ENCODE data around the gene PAK6. TPM values are rescaled to one million over a fixed set of nuclear protein-coding genes. Genes with fewer than 3 reads are reported as not detected.

The PAK6 gene
- 11.2 TPM for total RNA-seq

GRCh38 chr15:40238532-40239403 lies at the start of gene PAK6:
Gene PAK6, plus strand, starts transcription at chr15:40239063. Its CDS starts 25,723 bp downstream, at chr15:40264786.
- peak; percentile 72 for DNase-seq

- no peak for DNase-seq
Measured at GRCh38 chr15:40190591-40190990, 48.3 kb upstream of the PAK6 start.

GRCh38 chr15:40192942-40193341 lies 45.9 kb upstream of the PAK6 start:
- no peak for DNase-seq

- DNase-seq: no peak
Measured at GRCh38 chr15:40197434-40197833, 41.4 kb upstream of the PAK6 start.

GRCh38 chr15:40198355-40199085 lies 40.3 kb upstream of the PAK6 start:
- DNase-seq: no peak

GRCh38 chr15:40204100-40204499 lies 34.8 kb upstream of the PAK6 start:
- no peak for DNase-seq

GRCh38 chr15:40217166-40217824 lies 21.6 kb upstream of the PAK6 start:
- DNase-seq: no peak

GRCh38 chr15:40219801-40220200 lies 19.1 kb upstream of the PAK6 start:
- no peak for DNase-seq

- DNase-seq: no peak
Measured at GRCh38 chr15:40222131-40222530, 16.7 kb upstream of the PAK6 start.

GRCh38 chr15:40226736-40227135 lies 12.1 kb upstream of the PAK6 start:
- DNase-seq: no peak

GRCh38 chr15:40229316-40229715 lies 9.5 kb upstream of the PAK6 start:
- DNase-seq: no peak

GRCh38 chr15:40229956-40230355 lies 8.9 kb upstream of the PAK6 start:
- no peak for DNase-seq

GRCh38 chr15:40232625-40233070 lies 6.2 kb upstream of the PAK6 start:
- DNase-seq: no peak

- no peak for DNase-seq
Measured at GRCh38 chr15:40233727-40234577, 4.9 kb upstream of the PAK6 start.

GRCh38 chr15:40234783-40235182 lies 4.1 kb upstream of the PAK6 start:
- no peak for DNase-seq

- DNase-seq: no peak
Measured at GRCh38 chr15:40235201-40235885, 3.5 kb upstream of the PAK6 start.

GRCh38 chr15:40239404-40239692 lies 485 bp downstream of the PAK6 start:
- DNase-seq: no peak

GRCh38 chr15:40239693-40240618 lies 1.1 kb downstream of the PAK6 start:
- DNase-seq: no peak

GRCh38 chr15:40240619-40241221 lies 1.9 kb downstream of the PAK6 start:
- DNase-seq: no peak

All from occipital lobe (tissue), 2 donors.